Measurements from ENCODE around the gene CLEC20A. TPM values are rescaled to one million over a fixed set of nuclear protein-coding genes. Genes with fewer than 3 reads are reported as not detected.

CLEC20A gene
- total RNA-seq, 1 experiment from 2014 or later, result not detected

GRCh38 chr1:178456472-178456871 is 40.3 kb downstream of the CLEC20A start:
- no peaks in the 10 kb centered on the region for H3K27me3 ChIP-seq
- H3K27ac ChIP-seq, result no peak overlapping the region
- H3K4me1 ChIP-seq, result peaks cover 4% of the 10 kb centered on the region; the same call in 1 of the 2 replicates
- H3K9me3 ChIP-seq (replicated peaks), result no peaks in the 10 kb centered on the region
- no peak for DNase-seq
- no peak overlapping the region for H3K4me3 ChIP-seq
- no peaks in the 10 kb centered on the region for H3K36me3 ChIP-seq

GRCh38 chr1:178452013-178452412 is 44.8 kb downstream of the CLEC20A start:
- Histone ChIP-seq H3K36me3 (no peaks in the 10 kb centered on the region), H3K4me3 (no peak overlapping the region), H3K27me3 (no peaks in the 10 kb centered on the region), H3K27ac (no peak overlapping the region), H3K9me3 (replicated peaks) (no peaks in the 10 kb centered on the region), H3K4me1 (peaks cover 7% of the 10 kb centered on the region; the same call in 1 of the 2 replicates)
- DNase-seq, result no peak

- Histone ChIP-seq H3K27ac (no peak overlapping the region), H3K4me3 (no peak overlapping the region), H3K36me3 (no peaks in the 10 kb centered on the region), H3K27me3 (no peaks in the 10 kb centered on the region), H3K4me1 (peaks cover 7% of the 10 kb centered on the region; the same call in 1 of the 2 replicates), H3K9me3 (replicated peaks) (no peaks in the 10 kb centered on the region)
- DNase-seq, result no peak
These were observed 45.2 kb downstream of the CLEC20A start for GRCh38 chr1:178451529-178451928.

- no peak overlapping the region for H3K4me3 ChIP-seq
- H3K27me3 ChIP-seq, result no peaks in the 10 kb centered on the region
- no peaks in the 10 kb centered on the region for H3K9me3 ChIP-seq (replicated peaks)
- H3K27ac ChIP-seq, result no peak overlapping the region
- H3K36me3 ChIP-seq, result no peaks in the 10 kb centered on the region
- H3K4me1 ChIP-seq, result peaks cover 7% of the 10 kb centered on the region; the same call in 1 of the 2 replicates
- no peak for DNase-seq
These were observed 45.9 kb downstream of the CLEC20A start for GRCh38 chr1:178450871-178451270.

GRCh38 chr1:178442925-178443324 is 53.8 kb downstream of the CLEC20A start:
- Histone ChIP-seq H3K27ac (no peak overlapping the region), H3K4me1 (no peaks in the 10 kb centered on the region), H3K4me3 (no peak overlapping the region), H3K27me3 (no peaks in the 10 kb centered on the region), H3K36me3 (0 out of 2 replicates have a peak, but pooled peaks cover 2% of the 10 kb centered on the region), H3K9me3 (replicated peaks) (no peaks in the 10 kb centered on the region)
- DNase-seq, result no peak

GRCh38 chr1:178438432-178438831 is 58.3 kb downstream of the CLEC20A start:
- Histone ChIP-seq H3K4me1 (no peaks in the 10 kb centered on the region), H3K4me3 (no peak overlapping the region), H3K36me3 (0 out of 2 replicates have a peak, but pooled peaks cover 2% of the 10 kb centered on the region), H3K27me3 (no peaks in the 10 kb centered on the region), H3K9me3 (replicated peaks) (no peaks in the 10 kb centered on the region), H3K27ac (no peak overlapping the region)
- DNase-seq, result no peak

- Histone ChIP-seq H3K27me3 (no peaks in the 10 kb centered on the region), H3K9me3 (replicated peaks) (no peaks in the 10 kb centered on the region), H3K27ac (no peak overlapping the region), H3K36me3 (0 out of 2 replicates have a peak, but pooled peaks cover 2% of the 10 kb centered on the region), H3K4me3 (no peak overlapping the region), H3K4me1 (no peaks in the 10 kb centered on the region)
- DNase-seq, result no peak
These were observed 59.9 kb downstream of the CLEC20A start for GRCh38 chr1:178436899-178437298.

GRCh38 chr1:178434899-178435435 is 61.8 kb downstream of the CLEC20A start:
- no peaks in the 10 kb centered on the region for H3K4me1 ChIP-seq
- DNase-seq, result no peak
- H3K27me3 ChIP-seq, result no peaks in the 10 kb centered on the region

GRCh38 chr1:178434360-178434759 is 62.4 kb downstream of the CLEC20A start:
- DNase-seq, result no peak
- no peaks in the 10 kb centered on the region for H3K27me3 ChIP-seq
- no peaks in the 10 kb centered on the region for H3K36me3 ChIP-seq

More at GRCh38 chr1:178434899-178435435, 61.8 kb downstream of the CLEC20A start:
- Histone ChIP-seq H3K4me3 (no peak overlapping the region), H3K36me3 (no peaks in the 10 kb centered on the region), H3K9me3 (replicated peaks) (no peaks in the 10 kb centered on the region), H3K27ac (no peak overlapping the region)

More at GRCh38 chr1:178434360-178434759, 62.4 kb downstream of the CLEC20A start:
- Histone ChIP-seq H3K4me3 (no peak overlapping the region), H3K4me1 (no peaks in the 10 kb centered on the region), H3K9me3 (replicated peaks) (no peaks in the 10 kb centered on the region), H3K27ac (no peak overlapping the region)

Other genes starting within 250 kb of the CLEC20A start
- gene TEX35, start 16.1 kb upstream of the CLEC20A start, total RNA-seq (2014; rRNA removed; shearing (Covaris generic)), result not detected in 2 replicates
- gene RALGPS2, start 228.3 kb upstream of the CLEC20A start, total RNA-seq (2014; rRNA removed; shearing (Covaris generic)), result 34.9 and 41.5 TPM in 2 replicates

All from SJCRH30 (cell line).